SW480 (cell line): Measurements from ENCODE around the gene KIFBP.

ENCODE experiments used
- DNase-seq: peaks from one replicate; pipeline ENCODE4 v3.0.0-alpha.2; 2016; ENCODE audit warnings: low spot score

KIFBP gene

DNA sequence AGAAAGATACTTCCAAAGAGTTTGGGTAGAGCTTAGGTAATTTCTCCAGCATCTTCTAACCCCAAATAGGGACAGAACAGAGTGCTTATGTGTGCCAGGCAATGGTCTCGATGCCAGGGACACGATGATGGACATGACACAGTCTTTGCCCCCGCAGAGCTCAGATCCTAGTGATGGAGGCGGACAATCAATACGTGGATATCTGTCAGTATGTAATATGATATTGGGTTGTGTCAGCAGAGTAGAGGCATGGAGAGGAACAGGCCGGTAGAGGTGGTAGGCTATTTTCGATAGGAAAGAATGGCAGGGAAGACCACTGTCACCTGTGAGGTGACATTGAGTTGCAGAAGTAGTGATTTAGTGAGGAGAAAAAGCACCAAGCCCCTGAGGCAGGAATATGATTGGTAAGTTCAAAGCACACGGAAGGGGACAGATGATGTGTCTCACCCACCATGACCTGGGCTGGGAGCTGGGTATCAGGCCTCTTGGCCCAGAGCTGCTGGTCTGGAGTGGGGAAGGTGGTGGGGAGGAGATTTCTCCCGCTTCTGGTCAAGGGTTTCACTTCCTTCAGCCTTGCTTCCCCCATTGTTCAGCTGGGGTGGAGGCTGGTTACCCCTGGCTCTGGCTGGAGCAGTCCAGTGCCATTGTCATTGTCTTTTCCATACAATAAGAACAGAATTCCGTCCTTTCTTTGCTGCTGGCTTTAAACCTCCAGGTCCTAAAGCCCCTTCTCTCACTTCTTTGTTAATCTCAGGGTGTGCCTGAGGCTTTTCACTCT lies 63.3 kb downstream of the KIFBP start:
- DNase-seq, result no peak

- no peak for DNase-seq
Observed at GRCh38 chr10:69052736-69053135, 64.1 kb downstream of the KIFBP start.

- DNase-seq, result no peak
Observed at GRCh38 chr10:69055241-69055640, 66.6 kb downstream of the KIFBP start.

GRCh38 chr10:69056129-69056528 lies 67.5 kb downstream of the KIFBP start:
- DNase-seq, result no peak

DNA sequence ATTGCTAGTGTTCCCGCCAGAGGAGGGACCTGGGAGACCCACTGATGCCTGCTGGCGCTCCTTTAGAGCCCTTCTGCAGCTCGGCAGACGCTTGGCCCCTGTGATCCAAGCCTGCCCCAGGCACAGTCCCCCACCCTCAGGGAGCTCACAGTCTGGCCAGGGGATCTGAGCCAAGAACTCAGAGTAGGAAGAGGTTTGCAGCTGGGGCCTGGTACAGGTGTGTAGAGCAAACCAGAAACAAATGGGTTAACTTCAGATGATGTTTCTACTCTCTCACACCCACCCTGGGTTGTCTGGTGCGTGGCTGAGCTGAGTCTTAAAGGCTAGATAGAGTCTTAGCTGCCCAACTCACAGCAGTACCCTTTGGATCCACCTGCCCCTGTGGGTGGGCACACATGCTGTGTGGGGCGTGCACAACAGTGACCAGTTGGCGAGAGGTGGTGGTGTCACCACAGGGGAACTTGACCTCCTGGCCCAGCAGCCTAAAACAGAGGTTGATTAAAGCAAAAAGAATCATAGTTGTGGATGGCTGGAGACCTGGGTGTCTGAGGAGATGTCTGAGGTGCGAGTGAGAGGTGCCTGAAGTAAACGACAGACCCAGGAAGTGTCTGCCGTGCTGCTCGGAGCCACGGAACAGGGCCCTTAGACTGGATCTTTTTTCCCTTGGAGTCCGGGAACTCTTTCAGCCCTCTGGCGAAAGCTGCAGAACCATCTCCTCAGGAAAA lies 68.1 kb downstream of the KIFBP start:
- DNase-seq, result no peak

GRCh38 chr10:69057261-69057950 lies 68.8 kb downstream of the KIFBP start:
- DNase-seq, result no peak

- DNase-seq, result no peak
Observed at GRCh38 chr10:69057951-69058297, 69.3 kb downstream of the KIFBP start.

DNA sequence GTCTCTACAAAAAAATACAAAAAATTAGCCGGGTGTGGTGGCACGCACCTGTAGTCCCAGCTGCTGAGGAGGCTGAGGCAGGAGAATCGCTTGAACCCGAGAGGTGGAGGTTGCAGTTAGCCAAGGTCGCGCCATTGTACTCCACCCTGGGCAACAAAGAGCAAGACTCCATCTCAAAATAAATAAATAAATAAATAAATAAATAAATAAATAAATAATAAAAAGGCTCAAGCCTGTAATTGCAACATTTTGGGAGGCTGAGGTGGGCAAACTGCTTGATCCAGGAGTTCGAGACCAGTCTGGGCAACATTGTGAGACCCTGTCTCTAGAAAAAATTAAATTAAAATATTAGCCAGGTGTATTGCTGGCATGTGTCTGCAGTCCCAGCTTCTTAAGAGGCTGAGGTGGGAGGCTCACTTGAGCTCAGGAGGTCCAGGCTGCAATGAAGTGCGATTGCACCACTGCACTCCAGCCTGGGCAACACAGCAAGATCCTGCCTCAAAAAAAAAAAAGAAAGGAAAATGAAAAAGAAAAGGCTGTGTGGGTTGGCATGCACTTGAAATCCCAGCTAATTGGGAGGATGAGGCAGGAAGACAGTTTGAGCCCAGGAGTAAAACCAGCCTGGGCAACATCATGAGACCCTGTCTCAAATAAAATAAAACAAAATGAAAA lies 71.7 kb downstream of the KIFBP start:
- DNase-seq, result no peak

DNA sequence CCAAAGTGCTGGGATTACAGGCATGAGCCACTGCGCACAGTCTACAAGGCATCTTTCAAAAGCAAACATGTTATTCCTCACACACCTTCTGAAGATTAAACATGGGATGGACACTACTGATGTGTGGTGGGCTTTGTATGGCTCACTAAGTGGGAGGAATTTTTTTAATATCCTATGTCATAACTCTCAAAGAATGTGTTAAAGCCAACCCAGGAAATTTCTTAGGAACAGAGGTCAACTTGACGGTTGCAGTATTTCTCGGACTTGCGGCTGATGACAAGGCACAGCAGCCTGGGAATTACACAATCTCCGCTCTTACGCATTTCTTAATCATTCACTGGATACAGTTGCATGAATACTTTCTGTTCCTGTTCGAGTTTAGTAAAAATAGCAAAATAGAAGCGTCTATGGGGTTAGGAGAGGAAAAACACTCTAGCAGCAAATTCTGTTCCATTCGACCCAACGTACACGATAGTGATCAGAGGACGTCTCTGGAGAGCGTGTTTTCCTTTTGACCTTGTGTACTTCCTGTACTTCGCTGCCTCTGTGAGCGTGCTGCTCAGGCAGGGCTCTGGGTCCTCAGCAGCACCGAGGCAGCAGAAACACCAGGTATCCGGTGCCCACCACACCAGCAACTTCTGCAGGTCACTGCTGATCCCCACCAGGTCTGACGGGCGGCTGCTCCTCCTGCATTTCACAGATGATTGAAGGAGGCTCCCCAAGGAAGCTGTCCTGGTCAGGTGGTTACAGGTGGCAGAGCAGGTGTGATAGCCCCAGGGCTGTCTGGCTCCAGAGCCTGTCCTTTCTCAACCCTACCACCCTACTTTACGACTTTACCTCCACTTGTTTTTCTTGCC lies 72.9 kb downstream of the KIFBP start:
- peak; percentile 28 for DNase-seq

GRCh38 chr10:69062901-69063300 lies 74.3 kb downstream of the KIFBP start:
- DNase-seq, result no peak

- no peak for DNase-seq
Observed at GRCh38 chr10:69064762-69065328, 76.2 kb downstream of the KIFBP start.

- no peak for DNase-seq
Observed at GRCh38 chr10:69065406-69066361, 77.1 kb downstream of the KIFBP start.
